GM23248 (cell line): ENCODE data around the gene C1RL. TPM values are rescaled to one million over a fixed set of nuclear protein-coding genes. Genes with fewer than 3 reads are reported as not detected.
A peak's percentile ranks its signal among the peaks of the same experiment; 100 is the strongest.

Experiments
- DNase-seq: peaks from one replicate; pipeline ENCODE4 v3.0.0-alpha.2; 2015
- H2AFZ ChIP-seq: fragments of 200-600 bp; sonication (generic); 2 replicates; pipeline ENCODE4 v1.6.1; 2016; ENCODE audit warnings: antibody characterized with exemption
- H3F3A ChIP-seq: fragments of 200-600 bp; sonication (generic); 2 replicates; pipeline ENCODE4 v1.6.1; 2016; ENCODE audit warnings: mild to moderate bottlenecking, antibody characterized with exemption, mixed run types; ENCODE audit not compliant: insufficient read depth
- H3K27ac ChIP-seq: fragments of 200-600 bp; sonication (generic); 2 replicates; pipeline ENCODE4 v1.5.1; 2016; ENCODE audit warnings: mild to moderate bottlenecking
- H3K27me3 ChIP-seq: fragments of 200-600 bp; sonication (generic); replicated peaks from 2 replicates; pipeline ENCODE4 v1.6.1; 2016; ENCODE audit warnings: mild to moderate bottlenecking; ENCODE audit not compliant: insufficient read depth
- H3K36me3 ChIP-seq: fragments of 200-600 bp; sonication (generic); 2 replicates; pipeline ENCODE4 v1.6.1; 2016; ENCODE audit warnings: low read depth, mild to moderate bottlenecking
- H3K4me1 ChIP-seq: fragments of 200-600 bp; sonication (generic); 2 replicates; pipeline ENCODE4 v1.6.1; 2016; ENCODE audit warnings: mild to moderate bottlenecking; ENCODE audit not compliant: insufficient read depth
- H3K4me2 ChIP-seq: fragments of 200-600 bp; sonication (generic); one replicate; pipeline ENCODE4 v1.6.1; 2016; ENCODE audit warnings: mild to moderate bottlenecking; ENCODE audit not compliant: unreplicated experiment
- H3K4me3 ChIP-seq: fragments of 200-600 bp; sonication (generic); 2 replicates; pipeline ENCODE4 v1.5.1; 2016; ENCODE audit warnings: mild to moderate bottlenecking
- H3K79me2 ChIP-seq: fragments of 200-600 bp; sonication (generic); 2 replicates; pipeline ENCODE4 v1.6.1; 2016; ENCODE audit warnings: mild to moderate bottlenecking; ENCODE audit not compliant: insufficient read depth
- H3K9ac ChIP-seq: fragments of 200-600 bp; sonication (generic); 2 replicates; pipeline ENCODE4 v1.6.1; 2016; ENCODE audit warnings: mild to moderate bottlenecking
- H3K9me2 ChIP-seq: fragments of 200-600 bp; sonication (generic); 2 replicates; pipeline ENCODE4 v1.6.1; 2016; ENCODE audit warnings: mixed run types, mild to moderate bottlenecking, moderate library complexity; ENCODE audit not compliant: insufficient read depth
- H3K9me3 ChIP-seq: fragments of 200-600 bp; sonication (generic); one replicate; pipeline ENCODE4 v1.6.1; 2017; ENCODE audit warnings: low read depth
- H4K20me1 ChIP-seq: fragments of 200-600 bp; sonication (generic); 2 replicates; pipeline ENCODE4 v1.6.0; 2016; ENCODE audit not compliant: insufficient read depth
- EZH2 ChIP-seq: fragments of 200-600 bp; sonication (generic); IDR thresholded peaks from 2 replicates; pipeline ENCODE4 v1.6.1; 2018; ENCODE audit warnings: antibody characterized with exemption, mild to moderate bottlenecking; ENCODE audit not compliant: insufficient read depth, poor library complexity, severe bottlenecking
- EZH2phosphoT487 ChIP-seq: fragments of 200-600 bp; sonication (generic); IDR thresholded peaks from 2 replicates; pipeline ENCODE4 v1.6.1; 2018; ENCODE audit warnings: antibody characterized with exemption, moderate library complexity, mild to moderate bottlenecking, low read depth; ENCODE audit not compliant: insufficient read depth
- WGBS, 2 experiments: methylation state at CpG; one replicate each; pipeline ENCODE4 v1.1.6; 2015 to 2017; ENCODE audit warnings: low lambda C conversion rate in 2 of 2, low coverage in 1 of 2; ENCODE audit errors: missing lambda C conversion rate in 2 of 2; 5-methylcytosine and 5-hydroxymethylcytosine counted together
- in situ Hi-C: fragments of 300-500 bp; cut with MboI; formaldehyde crosslinking; loops from 2 replicates; pipeline ENCODE4 v1.15.0; 2020
- polyA plus RNA-seq: library from polyadenylated mRNA; unstranded; fragments of >200 nt; fragmentation: Nextera tagmentation; extraction: Ambion mirVana; gene quantifications from 2 replicates; pipeline ENCODE4 v1.2.1, GENCODE V29; 2016
- total RNA-seq: library from RNA; depleted of rRNA; stranded (reverse); fragments of >200 nt; shearing (Covaris generic); gene quantifications from 2 replicates; pipeline ENCODE4 v1.2.3, GENCODE V29; 2014

C1RL gene
- total and polyA plus RNA-seq, 2 experiments from 2014 or later = 14.3 to 22.2 TPM

- Histone ChIP-seq H3K4me3 (no peak overlapping the region), H3K79me2 (no peaks in the 10 kb centered on the region), H2AFZ (no peak overlapping the region), H3K27me3 (no peaks in the 10 kb centered on the region), H3K9me2 (no peaks in the 10 kb centered on the region), H4K20me1 (no peaks in the 10 kb centered on the region), H3K36me3 (no peaks in the 10 kb centered on the region), H3F3A (no peaks in the 10 kb centered on the region), H3K27ac (no peak overlapping the region), H3K4me2 (no peak overlapping the region), H3K9me3 (no peaks in the 10 kb centered on the region), H3K4me1 (peaks cover 11% of the 10 kb centered on the region; the same call in 1 of the 2 replicates), H3K9ac (no peak overlapping the region)
- 67 to 68% methylated on average over 6 to 7 of the region's 7 CpGs for WGBS, 2 experiments
- TF ChIP-seq EZH2 = no peak
- TF ChIP-seq EZH2phosphoT487 = no peak
- in situ Hi-C loops = no loop called here
- DNase-seq = no peak
These were observed 22.5 kb upstream of the C1RL start for GRCh38 chr12:7131502-7131866.

- Histone ChIP-seq H3K4me3 (peak overlapping the region; percentile 67), H3K9me3 (no peaks in the 10 kb centered on the region), H3K4me1 (peaks cover 11% of the 10 kb centered on the region; the same call in 1 of the 2 replicates), H2AFZ (peak overlapping the region; percentile 56), H3K79me2 (no peaks in the 10 kb centered on the region), H3F3A (no peaks in the 10 kb centered on the region), H3K27me3 (no peaks in the 10 kb centered on the region), H3K9me2 (no peaks in the 10 kb centered on the region), H3K4me2 (peak overlapping the region; percentile 77), H3K27ac (no peak overlapping the region), H4K20me1 (no peaks in the 10 kb centered on the region), H3K9ac (0 out of 2 replicates have a peak overlapping the region, but pooled peaks have one; percentile 16), H3K36me3 (no peaks in the 10 kb centered on the region)
- 7 to 9% methylated on average over 29 to 32 of the region's 32 CpGs for WGBS, 2 experiments
- peak; percentile 66 for DNase-seq
- in situ Hi-C loops = no loop called here
- TF ChIP-seq EZH2phosphoT487 (no peak), EZH2 (no peak)
These were observed 21.9 kb upstream of the C1RL start for GRCh38 chr12:7130701-7131501.

GRCh38 chr12:7129872-7130691 lies 21.1 kb upstream of the C1RL start, which contains the start of gene CLSTN3:
CLSTN3 (plus strand) TSS chr12:7130371; CDS start chr12:7130649, 278 bp downstream.
- H3K27me3 ChIP-seq = no peaks in the 10 kb centered on the region
- WGBS, 2 experiments = 2% methylated on average over 28 to 40 of the region's 40 CpGs
- H3K27ac ChIP-seq = no peak within 1 kb of the TSS
- no peaks in the 10 kb centered on the region for H3K9me2 ChIP-seq
- H2AFZ ChIP-seq = peak within 1 kb of the TSS; percentile 56
- no peaks in the 10 kb centered on the region for H3K79me2 ChIP-seq
- peak within 1 kb of the TSS; percentile 16; the same call in 1 of the 2 replicates for H3K9ac ChIP-seq
- H3K4me3 ChIP-seq = peak within 1 kb of the TSS; percentile 67
- DNase-seq = peak; percentile 72
- H3K9me3 ChIP-seq = no peaks in the 10 kb centered on the region
- no peaks in the 10 kb centered on the region for H4K20me1 ChIP-seq
- H3F3A ChIP-seq = no peaks in the 10 kb centered on the region
- no peak for TF ChIP-seq EZH2phosphoT487
- in situ Hi-C loops = no loop called here
- H3K36me3 ChIP-seq = no peaks in the 10 kb centered on the region
- H3K4me2 ChIP-seq = peak within 1 kb of the TSS; percentile 77
- H3K4me1 ChIP-seq = peaks cover 11% of the 10 kb centered on the region; the same call in 1 of the 2 replicates

GRCh38 chr12:7129287-7129871 lies 20.4 kb upstream of the C1RL start:
- Histone ChIP-seq H3K27me3 (no peaks in the 10 kb centered on the region), H3K9me3 (no peaks in the 10 kb centered on the region), H3K9ac (peak overlapping the region; percentile 16; the same call in 1 of the 2 replicates), H3K4me3 (peak overlapping the region; percentile 67), H3F3A (no peaks in the 10 kb centered on the region), H3K9me2 (no peaks in the 10 kb centered on the region), H3K27ac (no peak overlapping the region), H2AFZ (peak overlapping the region; percentile 46), H3K4me1 (peaks cover 11% of the 10 kb centered on the region; the same call in 1 of the 2 replicates), H3K4me2 (peak overlapping the region; percentile 77), H4K20me1 (no peaks in the 10 kb centered on the region), H3K36me3 (no peaks in the 10 kb centered on the region), H3K79me2 (no peaks in the 10 kb centered on the region)
- in situ Hi-C loops = no loop called here
- no peak for TF ChIP-seq EZH2
- TF ChIP-seq EZH2phosphoT487 = no peak
- 5 to 7% methylated on average over 19 of the region's 19 CpGs for WGBS, 2 experiments
- DNase-seq = peak; percentile 19
